ENCODE measurements around the gene RALGPS1. TPM values are rescaled to one million over a fixed set of nuclear protein-coding genes. Genes with fewer than 3 reads are reported as not detected.
A peak's percentile ranks its signal among the peaks of the same experiment; 100 is the strongest.

RALGPS1 gene
- total and polyA plus RNA-seq, 2 of the 8 experiments (the other 6 are each of a cell fraction or from before 2014, with no cell fraction given), result 20.0 to 23.5 TPM

DNA sequence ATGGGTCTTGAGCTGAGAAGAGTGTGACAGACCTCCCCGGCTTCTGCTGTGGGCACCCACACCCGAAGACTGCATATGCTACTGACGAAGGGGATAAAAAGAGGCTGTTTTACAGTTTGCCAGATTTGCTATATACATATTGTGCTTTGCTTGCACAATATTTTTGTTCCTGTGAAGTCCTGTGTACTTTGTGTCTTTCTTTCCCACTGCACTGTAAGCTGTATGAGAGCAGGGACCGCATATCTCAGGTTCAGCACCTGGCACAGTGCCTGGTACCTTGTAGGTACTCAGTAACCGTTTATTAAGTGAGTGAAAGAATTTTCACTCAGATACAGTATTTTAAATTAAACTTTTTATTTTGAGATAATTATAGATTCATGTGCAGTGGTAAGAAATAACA, 341.7 kb downstream of the RALGPS1 start:
- H3K56ac ChIP-seq (replicated peaks; ENCODE audit: insufficient read length, low read depth, low read length), result no peak overlapping the region
- H2BK5ac ChIP-seq (ENCODE audit: low read depth, low read length), result no peak overlapping the region
- no peak overlapping the region for H3K9ac ChIP-seq (replicated peaks in 1 of 4; ENCODE audit: extremely low read depth in 1 of 4, low read depth in 3 of 4, low read length in 3 of 4)
- no peak overlapping the region for H2AK5ac ChIP-seq (ENCODE audit: low read depth, low read length)
- no peak overlapping the region for H4K8ac ChIP-seq (ENCODE audit: extremely low read depth, insufficient read depth, low read length)
- 89% methylated on average over 5 of the region's 5 CpGs; no CpG with 5 or more reads in 1 of the 2 experiments for WGBS, 2 experiments (ENCODE audit: extremely low coverage in 1 of 2, insufficient coverage in 1 of 2, insufficient read length in 1 of 2, insufficient replicate concordance in 2 of 2, low coverage in 1 of 2, low lambda C conversion rate in 2 of 2, missing lambda C conversion rate in 1 of 2)
- no peak overlapping the region for H3K14ac ChIP-seq (ENCODE audit: insufficient read length)
- no peak overlapping the region for H2BK12ac ChIP-seq (ENCODE audit: low read depth, low read length)
- no peak overlapping the region for H4K91ac ChIP-seq (replicated peaks; ENCODE audit: insufficient read length, low read length)
- no peak for FAIRE-seq
- CTCF ChIA-PET (ENCODE audit: partially characterized antibody), result interaction anchor here (1.1 kb wide), 1 partner anchor 17 kb away, joined by 3 read pairs; no protein-coding TSS in a partner anchor
- no peak overlapping the region for H3K4me3 ChIP-seq (ENCODE audit: extremely low read depth in 1 of 4, insufficient read depth in 2 of 4, low read depth in 3 of 4, low read length in 4 of 4)
- POLR2A ChIA-PET (ENCODE audit: partially characterized antibody), result interaction anchor here (0.6 to 1.5 kb wide), 2 partner anchors 9 to 63 kb away, joined by 4 to 6 read pairs; partner anchors contain the start of gene GARNL3
- no peak overlapping the region; the same call in 1 of the 2 replicates for H2BK20ac ChIP-seq (ENCODE audit: low read length)
- H3K18ac ChIP-seq (ENCODE audit: extremely low read depth, low read length), result no peak overlapping the region
- H3K36me3 ChIP-seq (ENCODE audit: control insufficient read depth in 2 of 4, insufficient read depth in 4 of 4, low read length in 3 of 4), result peaks cover 0 to 3% (median 0%) of the 10 kb centered on the region in 4 experiments; a peak in 2 of 8 replicates
- no peak overlapping the region for H4K5ac ChIP-seq (ENCODE audit: insufficient read length, low read depth, low read length)
- no peak for DNase-seq (ENCODE audit: low read depth in 1 of 2, low spot score in 2 of 2)
- no peak overlapping the region for H3K23ac ChIP-seq (ENCODE audit: insufficient read length)
- no peaks in the 10 kb centered on the region for H4K20me1 ChIP-seq (replicated peaks in 1 of 2; ENCODE audit: control insufficient read depth in 1 of 2, insufficient read depth in 2 of 2, low read length in 2 of 2)
- H3K23me2 ChIP-seq (ENCODE audit: low read depth, low read length), result no peaks in the 10 kb centered on the region; the same call in 1 of the 2 replicates
- H3K79me2 ChIP-seq (ENCODE audit: control insufficient read depth in 1 of 2, insufficient read depth in 2 of 2, low read length in 2 of 2), result no peaks in the 10 kb centered on the region
- peak overlapping the region in 1 of 2 experiments; percentile 2; a peak in 1 of 4 replicates for H3K4me2 ChIP-seq (ENCODE audit: insufficient read depth in 1 of 2, low read depth in 2 of 2, low read length in 2 of 2)
- H2BK120ac ChIP-seq (replicated peaks; ENCODE audit: low read depth, low read length), result no peak overlapping the region
- peaks cover 4% of the 10 kb centered on the region in 2 experiments; a peak in 1 of 4 replicates for H3K9me3 ChIP-seq (ENCODE audit: insufficient read depth in 2 of 2, low read depth in 1 of 2, low read length in 1 of 2)
- H3K79me1 ChIP-seq (ENCODE audit: low read depth, low read length), result no peaks in the 10 kb centered on the region
- H3K27ac ChIP-seq (ENCODE audit: low read depth, low read length), result no peak overlapping the region
- no peak overlapping the region for H2AFZ ChIP-seq (ENCODE audit: low read length)
- H3K4me1 ChIP-seq (replicated peaks in 1 of 4; ENCODE audit: control insufficient read depth in 3 of 4, insufficient read depth in 4 of 4, low read length in 3 of 4), result peaks cover 2 to 21% (median 12%) of the 10 kb centered on the region in 4 experiments; a peak in 6 of 7 replicates
- no peak overlapping the region for H3K4ac ChIP-seq (replicated peaks; ENCODE audit: insufficient read length, low read depth, low read length)
- no peaks in the 10 kb centered on the region for H3K27me3 ChIP-seq (replicated peaks in 1 of 4; ENCODE audit: control insufficient read depth in 3 of 4, extremely low read depth in 1 of 4, insufficient read depth in 3 of 4, low read length in 3 of 4)
- no peak overlapping the region for H2BK15ac ChIP-seq (ENCODE audit: low read length)
- TF ChIP-seq SIN3A (conservative IDR thresholded peaks at IDR 0.05 in 1 of 2, IDR thresholded peaks at IDR 0.05 in 1 of 2; ENCODE audit: low read depth in 1 of 2, low read length in 2 of 2) (no peak), RNF2 (IDR thresholded peaks at IDR 0.05; ENCODE audit: borderline replicate concordance, low read depth, low read length, missing control alignments, poor library complexity, severe bottlenecking) (no peak), HDAC2 (IDR thresholded peaks at IDR 0.05; ENCODE audit: borderline replicate concordance in 1 of 2, low read depth in 2 of 2, low read length in 2 of 2) (no peak), NRF1 (IDR thresholded peaks at IDR 0.05; ENCODE audit: low read depth, low read length) (no peak), GTF2F1 (IDR thresholded peaks at IDR 0.05; ENCODE audit: borderline replicate concordance, low read depth, low read length) (no peak), NANOG (IDR thresholded peaks at IDR 0.05; ENCODE audit: insufficient read depth, low read depth, low read length, poor library complexity, severe bottlenecking) (no peak), TAF1 (IDR thresholded peaks at IDR 0.05; ENCODE audit: low read depth, low read length) (no peak)
- TF ChIP-seq, protein P1, sequence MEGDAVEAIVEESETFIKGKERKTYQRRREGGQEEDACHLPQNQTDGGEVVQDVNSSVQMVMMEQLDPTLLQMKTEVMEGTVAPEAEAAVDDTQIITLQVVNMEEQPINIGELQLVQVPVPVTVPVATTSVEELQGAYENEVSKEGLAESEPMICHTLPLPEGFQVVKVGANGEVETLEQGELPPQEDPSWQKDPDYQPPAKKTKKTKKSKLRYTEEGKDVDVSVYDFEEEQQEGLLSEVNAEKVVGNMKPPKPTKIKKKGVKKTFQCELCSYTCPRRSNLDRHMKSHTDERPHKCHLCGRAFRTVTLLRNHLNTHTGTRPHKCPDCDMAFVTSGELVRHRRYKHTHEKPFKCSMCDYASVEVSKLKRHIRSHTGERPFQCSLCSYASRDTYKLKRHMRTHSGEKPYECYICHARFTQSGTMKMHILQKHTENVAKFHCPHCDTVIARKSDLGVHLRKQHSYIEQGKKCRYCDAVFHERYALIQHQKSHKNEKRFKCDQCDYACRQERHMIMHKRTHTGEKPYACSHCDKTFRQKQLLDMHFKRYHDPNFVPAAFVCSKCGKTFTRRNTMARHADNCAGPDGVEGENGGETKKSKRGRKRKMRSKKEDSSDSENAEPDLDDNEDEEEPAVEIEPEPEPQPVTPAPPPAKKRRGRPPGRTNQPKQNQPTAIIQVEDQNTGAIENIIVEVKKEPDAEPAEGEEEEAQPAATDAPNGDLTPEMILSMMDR (IDR thresholded peaks at IDR 0.05; ENCODE audit: control extremely low read depth in 1 of 3, insufficient read depth in 1 of 3, low read depth in 1 of 3, low read length in 3 of 3), result no peak

Measured in H1 (cell line).